Esophagus muscularis mucosa (tissue), 3 donors: Measurements from ENCODE around the gene STARD8.

Source experiments
- POLR2A ChIP-seq: fragments of 450-650 bp; IDR thresholded peaks from one replicate; pipeline ENCODE4 v1.6.1; 2017; ENCODE audit warnings: antibody characterized with exemption, moderate library complexity, mild to moderate bottlenecking, low read depth
- TF ChIP-seq, protein P1 (sequence below), 3 experiments: fragments of 200-600 bp in 2 of 3; fragments of 450-650 bp in 1 of 3; sonication (generic) in 2 of 3; IDR thresholded peaks; one replicate each; pipeline ENCODE4 v1.5.1; 2017 to 2019; ENCODE audit warnings: antibody characterized with exemption in 3 of 3, mild to moderate bottlenecking in 2 of 3, moderate library complexity in 1 of 3

DNA sequence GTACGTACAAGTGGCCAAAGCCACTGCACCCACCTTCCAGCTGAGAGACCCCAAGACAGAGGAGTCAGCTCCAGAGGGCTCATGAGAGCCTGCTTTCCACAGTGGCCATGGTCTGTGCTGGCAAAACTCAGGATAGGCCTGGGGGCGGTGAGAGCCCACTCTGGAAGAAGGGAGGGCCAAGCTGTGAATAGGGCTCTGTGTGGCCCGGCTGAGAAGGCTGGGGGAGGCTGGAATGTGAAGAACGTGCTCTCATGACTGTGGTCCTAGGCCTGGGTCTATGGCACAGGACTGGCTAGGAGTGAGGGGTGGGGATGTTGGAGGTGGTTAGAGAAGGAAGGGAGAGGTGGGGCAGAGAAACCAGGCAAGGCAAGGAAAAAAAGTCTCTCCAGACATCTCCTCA is 13.3 kb downstream of the STARD8 start:
- TF ChIP-seq, protein P1, sequence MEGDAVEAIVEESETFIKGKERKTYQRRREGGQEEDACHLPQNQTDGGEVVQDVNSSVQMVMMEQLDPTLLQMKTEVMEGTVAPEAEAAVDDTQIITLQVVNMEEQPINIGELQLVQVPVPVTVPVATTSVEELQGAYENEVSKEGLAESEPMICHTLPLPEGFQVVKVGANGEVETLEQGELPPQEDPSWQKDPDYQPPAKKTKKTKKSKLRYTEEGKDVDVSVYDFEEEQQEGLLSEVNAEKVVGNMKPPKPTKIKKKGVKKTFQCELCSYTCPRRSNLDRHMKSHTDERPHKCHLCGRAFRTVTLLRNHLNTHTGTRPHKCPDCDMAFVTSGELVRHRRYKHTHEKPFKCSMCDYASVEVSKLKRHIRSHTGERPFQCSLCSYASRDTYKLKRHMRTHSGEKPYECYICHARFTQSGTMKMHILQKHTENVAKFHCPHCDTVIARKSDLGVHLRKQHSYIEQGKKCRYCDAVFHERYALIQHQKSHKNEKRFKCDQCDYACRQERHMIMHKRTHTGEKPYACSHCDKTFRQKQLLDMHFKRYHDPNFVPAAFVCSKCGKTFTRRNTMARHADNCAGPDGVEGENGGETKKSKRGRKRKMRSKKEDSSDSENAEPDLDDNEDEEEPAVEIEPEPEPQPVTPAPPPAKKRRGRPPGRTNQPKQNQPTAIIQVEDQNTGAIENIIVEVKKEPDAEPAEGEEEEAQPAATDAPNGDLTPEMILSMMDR (IDR thresholded peaks at IDR 0.05) = no peak
- TF ChIP-seq POLR2A = no peak
